ENCODE data around the gene MESP1.
"Not testable (repeated sequence)": the region's sequence is repeated elsewhere in the genome, so short reads cannot be mapped to it uniquely, and the experiment has no call there.

The MESP1 gene

GRCh38 chr15:89750560-89751542 lies at the start of gene MESP1:
Gene MESP1 (minus strand): TSS chr15:89751249. CDS start chr15:89751231, 18 bp downstream.
- peak; percentile 68 for DNase-seq (ENCODE audit: low read depth)

GRCh38 chr15:89799918-89800498 lies 49.0 kb upstream of the MESP1 start:
- no peak for DNase-seq (ENCODE audit: low read depth)

GRCh38 chr15:89799011-89799911 lies 48.2 kb upstream of the MESP1 start:
- DNase-seq (ENCODE audit: low read depth): no peak

- no peak for DNase-seq (ENCODE audit: low read depth)
Observed at GRCh38 chr15:89797678-89798201, 46.7 kb upstream of the MESP1 start.

- no peak for DNase-seq (ENCODE audit: low read depth)
Observed at GRCh38 chr15:89795996-89796395, 44.9 kb upstream of the MESP1 start.

GRCh38 chr15:89794627-89795241 lies 43.7 kb upstream of the MESP1 start:
- DNase-seq (ENCODE audit: low read depth): no peak

- no peak for DNase-seq (ENCODE audit: low read depth)
Observed at GRCh38 chr15:89792106-89792805, 41.2 kb upstream of the MESP1 start.

- no peak for DNase-seq (ENCODE audit: low read depth)
Observed at GRCh38 chr15:89790661-89791060, 39.6 kb upstream of the MESP1 start.

GRCh38 chr15:89790206-89790605 lies 39.2 kb upstream of the MESP1 start:
- no peak for DNase-seq (ENCODE audit: low read depth)

GRCh38 chr15:89788585-89788984 lies 37.5 kb upstream of the MESP1 start:
- not testable (repeated sequence) for DNase-seq (ENCODE audit: low read depth)

- no peak for DNase-seq (ENCODE audit: low read depth)
Observed at GRCh38 chr15:89787944-89788343, 36.9 kb upstream of the MESP1 start.

GRCh38 chr15:89785774-89786140 lies 34.7 kb upstream of the MESP1 start:
- no peak for DNase-seq (ENCODE audit: low read depth)

GRCh38 chr15:89785064-89785773 lies 34.2 kb upstream of the MESP1 start:
- no peak for DNase-seq (ENCODE audit: low read depth)

- DNase-seq (ENCODE audit: low read depth): no peak
Observed at GRCh38 chr15:89784686-89784960, 33.6 kb upstream of the MESP1 start.

- DNase-seq (ENCODE audit: low read depth): no peak
Observed at GRCh38 chr15:89783861-89784685, 33.0 kb upstream of the MESP1 start.

- DNase-seq (ENCODE audit: low read depth): no peak
Observed at GRCh38 chr15:89783111-89783860, 32.2 kb upstream of the MESP1 start.

GRCh38 chr15:89782619-89782950 lies 31.5 kb upstream of the MESP1 start:
- not testable (repeated sequence) for DNase-seq (ENCODE audit: low read depth)

- no peak for DNase-seq (ENCODE audit: low read depth)
Observed at GRCh38 chr15:89781891-89782618, 31.0 kb upstream of the MESP1 start.

Data from stimulated activated CD8-positive, alpha-beta memory T cell treated with anti-CD3 and anti-CD28 coated beads, Interleukin-15, amount 100 ng/mL, for 1 hour (primary cell).